ENCODE results near the gene NAV2.

NAV2 gene

DNA sequence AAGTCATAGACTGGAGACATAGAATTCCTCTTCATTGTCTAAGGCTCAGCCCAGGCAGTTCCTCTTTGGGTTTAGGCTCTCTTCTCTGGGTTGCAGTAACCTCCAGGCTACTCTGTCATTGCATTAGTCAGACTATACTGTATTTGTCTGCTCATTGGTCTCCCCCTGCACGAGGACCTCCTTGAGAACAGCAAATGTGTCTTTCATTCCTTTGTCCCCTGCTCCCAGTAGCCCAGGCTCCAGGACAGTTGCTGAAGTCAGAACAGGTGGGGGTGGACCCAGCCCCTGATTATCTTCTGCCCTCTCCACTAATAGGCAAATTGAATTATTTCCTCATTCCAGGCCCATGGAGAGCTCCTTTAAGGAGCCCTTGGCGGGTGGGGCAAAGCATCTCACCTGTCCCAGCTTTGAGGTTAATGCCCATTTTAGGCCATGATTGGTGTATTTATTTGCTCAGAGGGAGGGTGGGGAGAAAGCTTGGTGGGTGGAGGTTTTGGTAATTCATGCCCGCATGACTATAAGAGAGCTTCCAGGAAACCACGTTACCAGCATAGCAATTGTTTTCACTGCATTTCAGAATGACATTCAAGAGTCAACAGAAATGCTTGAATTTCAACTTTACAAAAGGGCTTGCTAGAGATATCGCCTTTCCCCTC, 40.9 kb downstream of the NAV2 start:
- no peak for DNase-seq

GRCh38 chr11:19756675-19757475, 44.2 kb downstream of the NAV2 start:
- DNase-seq: peak; percentile 76

GRCh38 chr11:19759389-19759788, 46.8 kb downstream of the NAV2 start:
- DNase-seq: no peak

DNA sequence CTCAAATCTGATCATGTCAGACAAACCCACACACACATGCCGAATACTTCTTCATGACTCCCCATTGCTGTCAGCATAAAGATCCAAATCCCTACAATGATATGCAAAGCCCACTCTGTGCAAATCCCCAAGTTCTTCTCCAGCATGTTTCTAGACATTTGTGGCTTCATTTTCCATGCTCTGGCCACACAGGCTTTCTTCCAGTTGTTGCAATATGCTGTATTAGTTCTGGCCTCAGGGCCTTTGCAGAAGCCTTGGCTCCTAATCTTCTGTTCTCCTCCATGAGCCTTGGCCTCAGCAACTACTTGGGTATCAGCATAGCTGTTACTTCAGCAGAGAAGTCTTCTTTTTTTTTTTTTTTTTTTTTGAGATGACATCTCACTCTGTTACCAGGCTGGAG, 49.6 kb downstream of the NAV2 start:
- no peak for DNase-seq

DNA sequence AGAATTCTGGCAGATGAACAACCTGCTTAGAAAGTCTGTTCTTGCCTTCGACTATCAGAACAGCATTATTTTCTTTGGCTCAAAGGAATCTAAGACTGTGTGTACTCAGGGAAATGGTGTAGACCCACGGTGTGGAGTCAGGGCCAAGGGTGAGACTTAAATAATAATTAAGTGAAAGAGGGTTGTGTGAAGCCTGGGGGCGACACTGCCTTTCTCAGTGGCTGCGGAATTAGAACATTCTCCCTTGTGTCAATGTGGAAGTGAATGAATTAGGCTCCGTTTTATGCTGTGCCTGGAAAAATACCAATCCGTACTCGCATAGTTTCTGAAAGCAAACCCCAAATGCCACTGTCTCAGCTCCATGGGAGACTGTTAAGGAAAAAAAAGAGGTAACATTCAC, 50.7 kb downstream of the NAV2 start:
- DNase-seq: peak; percentile 20

DNA sequence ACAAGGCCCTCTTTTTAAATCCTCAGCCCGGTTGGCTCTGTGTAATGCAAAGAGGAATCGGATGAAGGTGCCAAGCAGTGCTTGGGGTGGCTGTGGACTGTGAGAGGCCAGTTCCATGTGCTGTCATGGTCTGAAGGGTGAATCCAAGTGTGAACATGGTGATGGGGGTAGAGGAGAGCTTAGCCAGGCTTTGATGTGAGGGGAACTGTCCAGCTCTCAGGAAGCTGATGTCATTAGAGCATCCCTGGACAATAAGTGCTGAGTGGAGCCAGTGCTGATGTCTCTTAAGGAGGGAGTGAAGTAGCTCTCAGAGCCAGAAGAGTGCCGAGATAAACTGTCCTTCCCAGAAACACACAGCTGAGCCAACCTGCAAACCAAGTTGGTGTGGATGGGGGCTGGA, 53.6 kb downstream of the NAV2 start:
- DNase-seq: no peak

GRCh38 chr11:19766810-19767209, 54.2 kb downstream of the NAV2 start:
- DNase-seq: no peak

DNA sequence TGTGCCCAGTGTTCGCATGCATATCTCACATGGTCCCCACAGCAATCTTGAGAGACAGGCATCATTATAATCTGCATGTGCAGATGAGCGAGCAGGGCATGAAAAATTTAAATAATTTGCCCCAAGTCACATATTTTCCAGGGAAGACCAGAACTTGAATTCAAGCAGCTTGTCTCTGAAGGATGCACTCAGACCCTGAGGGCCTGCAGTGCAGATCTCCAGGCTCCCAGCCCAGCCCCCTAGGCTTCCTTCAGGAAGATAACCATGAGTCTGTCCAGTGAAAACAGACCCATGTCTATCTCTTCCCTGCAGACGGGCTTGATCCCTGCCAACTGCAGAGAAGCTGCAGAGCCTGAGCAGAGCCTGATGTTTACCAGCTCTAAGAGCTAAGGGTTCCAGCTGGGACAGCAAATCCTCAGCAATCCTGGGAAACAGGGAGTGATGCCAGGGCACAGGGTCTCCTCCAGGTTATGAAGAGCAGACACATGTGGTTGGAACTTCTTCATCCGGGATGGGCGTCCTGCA, 55.1 kb downstream of the NAV2 start:
- DNase-seq: no peak

DNA sequence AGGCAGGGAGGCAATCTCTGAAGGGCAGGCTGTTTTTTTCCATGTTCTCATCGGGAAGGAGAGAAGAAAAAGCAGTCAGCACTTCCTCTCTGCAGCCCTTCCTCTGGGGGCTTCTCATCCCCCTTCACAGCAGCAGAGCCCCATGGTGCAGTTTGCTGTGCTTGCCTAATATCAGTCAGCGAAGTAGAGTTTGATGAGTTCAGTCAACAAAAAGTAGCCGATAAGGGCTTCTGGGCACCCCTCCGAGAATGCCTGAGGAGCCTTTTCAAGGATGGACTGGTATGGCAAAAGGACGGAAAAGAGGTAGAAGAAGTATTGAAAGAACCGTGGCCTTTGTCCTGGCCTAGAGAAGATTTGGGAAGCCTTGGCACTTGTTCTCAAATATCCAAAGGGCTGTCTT, 55.6 kb downstream of the NAV2 start:
- DNase-seq: no peak

GRCh38 chr11:19768815-19769214, 56.2 kb downstream of the NAV2 start:
- no peak for DNase-seq

DNA sequence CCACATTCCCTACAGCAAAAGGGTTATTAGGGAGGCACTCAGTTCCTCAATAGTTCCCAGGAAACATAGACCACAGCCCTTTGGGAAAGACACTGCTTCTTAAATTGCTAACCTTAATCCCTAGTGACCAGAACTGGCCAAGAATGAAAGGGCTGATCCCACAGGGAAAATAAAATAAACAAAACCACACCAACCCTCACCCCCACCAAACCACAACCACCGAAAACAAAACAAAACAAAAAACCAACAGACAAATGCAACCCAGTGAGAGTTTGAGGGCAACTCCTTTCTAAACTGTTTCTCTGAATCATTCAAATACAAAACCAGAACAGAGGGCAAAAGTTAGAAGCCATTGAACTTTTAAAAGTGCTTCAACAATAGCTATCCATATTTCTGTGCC, 57.2 kb downstream of the NAV2 start:
- no peak for DNase-seq

DNA sequence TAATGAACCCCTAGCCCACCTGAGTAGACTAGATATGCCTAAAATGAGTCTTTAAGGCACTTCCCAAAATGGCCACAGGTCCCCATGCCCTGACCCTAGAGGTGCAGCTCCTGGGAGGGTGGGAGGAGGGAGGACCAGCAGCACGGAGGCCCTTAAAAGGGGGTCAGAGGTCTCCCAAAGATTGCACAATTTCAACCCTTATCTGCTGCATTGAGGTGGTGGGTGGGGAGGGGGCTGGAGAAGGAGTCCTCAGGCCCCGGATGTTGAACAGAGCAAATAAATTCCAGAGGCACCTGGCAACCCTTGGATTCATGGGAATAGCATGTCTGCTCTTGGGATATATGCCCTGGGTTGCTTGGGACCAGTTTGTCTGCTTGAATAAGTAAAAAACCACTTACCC, 57.6 kb downstream of the NAV2 start:
- DNase-seq: no peak

DNA sequence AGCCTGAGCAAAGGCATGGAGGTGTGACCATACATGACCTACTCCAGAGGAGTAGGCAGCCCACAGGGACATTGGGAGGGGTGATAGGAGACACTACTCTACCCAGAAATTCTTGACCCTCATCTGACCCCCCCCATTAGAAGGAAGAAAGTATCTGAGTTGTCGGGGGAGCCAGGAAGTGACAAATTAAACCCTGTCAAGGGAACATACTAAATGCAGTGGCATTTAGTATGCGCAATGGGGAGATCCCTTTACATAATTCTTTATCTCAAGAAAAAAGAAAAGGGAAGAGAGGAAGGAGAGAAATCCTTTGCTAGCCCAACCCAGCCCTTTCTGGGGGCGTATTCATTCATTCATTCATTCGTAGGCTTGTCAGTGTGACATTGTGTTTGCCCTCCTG, 58.8 kb downstream of the NAV2 start:
- no peak for DNase-seq

- no peak for DNase-seq
These were observed 59.8 kb downstream of the NAV2 start for GRCh38 chr11:19772480-19772879.

DNA sequence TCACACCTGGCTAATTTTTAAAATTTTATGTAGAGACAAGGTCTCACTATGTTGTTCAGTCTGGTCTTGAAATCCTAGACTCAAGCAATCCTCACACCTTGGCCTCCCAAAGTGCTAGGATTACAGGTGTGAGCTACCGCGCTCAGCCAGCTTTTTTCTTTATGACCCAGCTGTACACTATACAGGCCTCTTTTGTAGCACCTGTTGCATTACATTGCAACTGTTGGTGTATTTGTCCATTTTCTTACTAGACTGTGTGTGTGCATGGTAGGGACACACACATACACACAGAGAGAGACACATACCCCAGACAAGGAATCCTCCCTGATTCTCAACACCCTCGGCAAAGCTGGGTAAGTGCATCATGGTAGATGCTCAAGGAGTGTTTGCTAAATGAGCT, 61.7 kb downstream of the NAV2 start:
- DNase-seq: no peak

- DNase-seq: no peak
These were observed 62.4 kb downstream of the NAV2 start for GRCh38 chr11:19774817-19775580.

DNA sequence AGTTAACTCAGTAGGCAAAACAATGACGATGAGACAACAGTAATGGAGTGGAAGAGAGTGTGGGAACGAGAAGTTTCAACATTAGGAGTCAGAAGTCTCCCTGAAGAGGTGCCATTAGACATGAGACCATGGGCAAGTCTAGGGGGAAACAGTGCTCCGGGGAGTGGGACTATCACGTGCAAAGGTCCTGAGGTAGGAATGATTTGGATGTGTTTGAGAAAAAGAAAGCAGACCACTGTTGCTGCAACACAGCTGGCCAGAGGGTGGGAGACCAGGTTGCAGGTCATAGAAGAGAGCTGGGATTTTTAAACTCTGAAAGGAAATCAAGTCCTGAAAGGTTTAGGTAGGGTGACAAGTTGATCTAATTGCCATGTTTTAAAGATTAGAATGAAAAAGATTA, 63.0 kb downstream of the NAV2 start:
- no peak for DNase-seq

DNA sequence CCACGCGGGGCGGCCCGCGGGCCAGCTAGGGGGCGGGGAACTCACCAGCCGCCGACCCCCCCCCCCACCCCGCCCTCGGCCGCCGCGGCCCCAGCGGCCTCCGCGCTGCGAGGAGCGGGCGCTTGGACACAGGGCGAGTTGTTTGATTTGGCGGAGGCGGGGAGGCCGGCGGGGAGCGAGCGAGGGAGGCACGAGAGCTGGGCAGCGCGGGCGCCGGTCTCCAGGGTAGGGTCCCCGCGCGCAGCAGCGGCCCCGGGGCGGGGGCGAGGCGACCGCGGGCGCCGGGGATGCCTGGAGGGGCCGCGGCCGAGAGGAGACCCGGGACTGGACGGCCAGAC, 64.4 kb downstream of the NAV2 start:
- peak; percentile 22 for DNase-seq

- no peak for DNase-seq
These were observed 64.9 kb downstream of the NAV2 start for GRCh38 chr11:19777377-19778102.

- no peak for DNase-seq
These were observed 67.1 kb downstream of the NAV2 start for GRCh38 chr11:19779740-19780139.

DNA sequence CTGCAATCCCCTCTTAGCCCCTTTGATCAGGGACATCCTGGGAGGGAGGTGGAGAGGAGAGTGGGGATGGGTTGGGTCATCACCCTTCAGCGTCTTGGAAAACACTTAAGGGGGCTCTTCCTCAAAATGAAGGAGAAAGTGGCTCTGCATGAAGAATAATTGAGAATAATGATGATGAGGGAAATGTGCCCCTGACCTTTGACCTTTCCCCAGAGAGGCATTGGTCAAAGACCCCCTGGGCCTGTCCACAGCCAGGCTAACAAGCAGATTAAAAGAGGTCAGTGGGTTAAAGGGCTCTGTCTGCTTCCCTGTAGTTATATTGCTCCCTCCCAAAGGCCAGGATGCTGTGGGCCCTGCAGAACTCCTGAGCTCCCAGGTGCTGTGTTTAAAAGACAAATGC, 68.7 kb downstream of the NAV2 start:
- DNase-seq: no peak

DNA sequence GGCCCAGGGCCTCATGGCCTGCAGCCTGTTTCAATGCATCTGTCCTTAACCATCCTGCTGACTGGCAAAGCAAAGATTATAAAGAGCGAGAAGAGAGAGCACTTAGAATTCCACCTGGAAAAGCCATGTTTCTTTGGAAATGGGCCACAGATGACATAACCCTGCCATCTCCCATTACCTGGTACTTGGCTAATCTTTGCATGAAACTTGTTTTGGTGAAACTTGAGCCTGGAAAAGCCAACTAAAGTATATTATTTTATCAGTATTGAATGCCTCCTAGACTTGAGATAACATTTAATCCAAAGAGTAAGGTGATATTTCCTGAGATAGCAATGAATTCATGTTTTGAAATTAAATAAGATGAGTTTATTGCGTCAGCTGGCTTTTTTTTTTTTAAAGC, 72.6 kb downstream of the NAV2 start:
- no peak for DNase-seq

DNA sequence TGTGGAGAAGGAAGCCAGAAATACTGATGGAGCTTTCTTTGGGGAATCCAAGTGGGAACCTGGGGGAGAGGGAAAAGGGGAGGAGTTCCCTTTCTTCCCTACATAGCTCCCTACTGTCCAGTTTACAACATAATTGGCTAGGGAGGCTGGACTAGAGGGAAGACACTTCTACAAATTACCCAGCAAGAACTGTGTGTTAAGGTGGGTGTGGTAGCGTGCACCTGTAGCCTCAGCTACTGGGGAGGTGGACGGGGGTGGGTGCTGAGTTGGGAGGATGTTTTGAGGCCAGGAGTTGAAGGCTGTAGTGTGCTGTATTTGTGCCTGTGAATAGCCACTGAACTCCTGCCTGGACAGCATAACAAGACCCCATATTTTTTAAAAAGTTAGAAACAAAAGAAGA, 74.0 kb downstream of the NAV2 start:
- DNase-seq: no peak

Data from midbrain (tissue), 1 donor.